H9 (cell line): Measurements from ENCODE around the gene CACNA1F. TPM values are rescaled to one million over a fixed set of nuclear protein-coding genes. Genes with fewer than 3 reads are reported as not detected.

Experiments
- DNase-seq: peaks from one replicate; pipeline ENCODE4 v3.0.0-alpha.2; 2017
- H2AFZ ChIP-seq: one replicate; pipeline ENCODE4 v1.6.1; 2013; ENCODE audit warnings: mild to moderate bottlenecking, low read length, control low read depth, moderate library complexity
- H2AK5ac ChIP-seq: 2 replicates; pipeline ENCODE4 v1.6.1; 2013; ENCODE audit warnings: low read length, control low read depth, mixed read lengths; ENCODE audit not compliant: insufficient read length
- H2BK120ac ChIP-seq: one replicate; pipeline ENCODE4 v1.6.1; 2013; ENCODE audit warnings: low read depth, mild to moderate bottlenecking, low read length, control low read depth, inconsistent platforms; ENCODE audit not compliant: poor library complexity, severe bottlenecking
- H2BK12ac ChIP-seq: 2 replicates; pipeline ENCODE4 v1.6.1; 2013; ENCODE audit warnings: low read length, control low read depth, mixed read lengths, low read depth; ENCODE audit not compliant: insufficient read length
- H2BK15ac ChIP-seq: 2 replicates; pipeline ENCODE4 v1.6.1; 2013; ENCODE audit warnings: low read depth, low read length, control low read depth
- H2BK20ac ChIP-seq: one replicate; pipeline ENCODE4 v1.6.1; 2013; ENCODE audit warnings: low read depth, mild to moderate bottlenecking, low read length, control low read depth, inconsistent platforms; ENCODE audit not compliant: poor library complexity, severe bottlenecking
- H2BK5ac ChIP-seq: 2 replicates; pipeline ENCODE4 v1.6.1; 2013; ENCODE audit warnings: low read length, control low read depth, mixed read lengths; ENCODE audit not compliant: insufficient read length
- H3K14ac ChIP-seq: 2 replicates; pipeline ENCODE4 v1.6.1; 2013; ENCODE audit warnings: low read length, control low read depth; ENCODE audit not compliant: insufficient read depth
- H3K18ac ChIP-seq: 2 replicates; pipeline ENCODE4 v1.6.1; 2013; ENCODE audit warnings: low read depth, mild to moderate bottlenecking, mixed read lengths, low read length, control low read depth; ENCODE audit not compliant: insufficient read length
- H3K23ac ChIP-seq: 2 replicates; pipeline ENCODE4 v1.6.1; 2013; ENCODE audit warnings: low read length, control low read depth, mixed read lengths, low read depth; ENCODE audit not compliant: insufficient read length
- H3K23me2 ChIP-seq: 2 replicates; pipeline ENCODE4 v1.6.1; 2013; ENCODE audit warnings: low read depth, mild to moderate bottlenecking, mixed read lengths, low read length, control low read depth; ENCODE audit not compliant: insufficient read length, poor library complexity, severe bottlenecking
- H3K27ac ChIP-seq: 2 replicates; pipeline ENCODE4 v1.5.1; 2013; ENCODE audit warnings: low read length, control low read depth, mixed read lengths, low read depth; ENCODE audit not compliant: insufficient read length
- H3K27me3 ChIP-seq: 2 replicates; pipeline ENCODE4 v1.6.1; 2013; ENCODE audit warnings: low read length, control low read depth, inconsistent platforms; ENCODE audit not compliant: insufficient read depth
- H3K4ac ChIP-seq: 2 replicates; pipeline ENCODE4 v1.6.1; 2013; ENCODE audit warnings: low read depth, mild to moderate bottlenecking, control low read depth, inconsistent platforms, low read length, moderate library complexity
- H3K4me1 ChIP-seq: 2 replicates; pipeline ENCODE4 v1.6.1; 2013; ENCODE audit warnings: low read length, control low read depth, inconsistent platforms; ENCODE audit not compliant: insufficient read depth
- H3K4me2 ChIP-seq: 2 replicates; pipeline ENCODE4 v1.6.1; 2013; ENCODE audit warnings: low read length, control low read depth, mixed read lengths; ENCODE audit not compliant: insufficient read length, insufficient read depth
- H3K56ac ChIP-seq: 2 replicates; pipeline ENCODE4 v1.6.1; 2013; ENCODE audit warnings: low read depth, mild to moderate bottlenecking, mixed read lengths, low read length, control low read depth; ENCODE audit not compliant: insufficient read length
- H3K79me1 ChIP-seq: 2 replicates; pipeline ENCODE4 v1.6.1; 2013; ENCODE audit warnings: low read depth, mild to moderate bottlenecking, moderate library complexity, low read length, control low read depth, inconsistent platforms; ENCODE audit not compliant: insufficient read depth, poor library complexity, severe bottlenecking
- H3K79me2 ChIP-seq: 2 replicates; pipeline ENCODE4 v1.6.1; 2013; ENCODE audit warnings: low read length, control low read depth, inconsistent platforms; ENCODE audit not compliant: insufficient read depth
- H3K9ac ChIP-seq: 2 replicates; pipeline ENCODE4 v1.6.1; 2013; ENCODE audit warnings: low read length, control low read depth, mixed read lengths; ENCODE audit not compliant: insufficient read length; ENCODE audit errors: extremely low read depth
- H3K9me3 ChIP-seq: one replicate; pipeline ENCODE4 v1.6.1; 2013; ENCODE audit warnings: low read depth, low read length, inconsistent platforms; ENCODE audit not compliant: control insufficient read depth
- H3T11ph ChIP-seq: one replicate; pipeline ENCODE4 v1.6.1; 2013; ENCODE audit warnings: mild to moderate bottlenecking, low read length, control low read depth, inconsistent platforms
- H4K20me1 ChIP-seq: one replicate; pipeline ENCODE4 v1.6.1; 2013; ENCODE audit not compliant: control insufficient read depth, insufficient read length, insufficient read depth
- H4K5ac ChIP-seq: 2 replicates; pipeline ENCODE4 v1.6.1; 2013; ENCODE audit warnings: low read depth, mild to moderate bottlenecking, mixed read lengths, low read length, control low read depth; ENCODE audit not compliant: insufficient read length
- H4K8ac ChIP-seq: replicated peaks from 2 replicates; pipeline ENCODE4 v1.6.1; 2013; ENCODE audit warnings: low read length, control low read depth, mixed read lengths, low read depth; ENCODE audit not compliant: insufficient read length
- H4K91ac ChIP-seq: 2 replicates; pipeline ENCODE4 v1.6.1; 2013; ENCODE audit warnings: low read depth, mild to moderate bottlenecking, moderate library complexity, mixed read lengths, low read length, control low read depth; ENCODE audit not compliant: insufficient read length
- H3K27ac Mint-ChIP-seq, 3 experiments: 2 replicates in 2 of 3; 3 replicates in 1 of 3; pipeline ENCODE4 v1.8.0; 2020 to 2021; ENCODE audit warnings: mixed read lengths in 3 of 3, mild to moderate bottlenecking in 1 of 3, moderate library complexity in 1 of 3
- H3K27me3 Mint-ChIP-seq: 2 replicates; pipeline ENCODE4 v1.8.0; 2021; ENCODE audit warnings: low read depth, mild to moderate bottlenecking, moderate library complexity, mixed read lengths
- H3K36me3 Mint-ChIP-seq, 3 experiments: 2 replicates in 2 of 3; 3 replicates in 1 of 3; pipeline ENCODE4 v1.8.0; 2020 to 2021; ENCODE audit warnings: low read depth in 3 of 3, mixed read lengths in 3 of 3; ENCODE audit not compliant: insufficient read depth in 1 of 3
- H3K4me1 Mint-ChIP-seq, 2 experiments: 2 replicates each; pipeline ENCODE4 v1.8.0; 2020; ENCODE audit warnings: mixed read lengths in 2 of 2
- H3K4me3 Mint-ChIP-seq, 2 experiments: 2 replicates in 1 of 2; 3 replicates in 1 of 2; pipeline ENCODE4 v1.8.0; 2020 to 2021; ENCODE audit warnings: mild to moderate bottlenecking in 2 of 2, mixed read lengths in 2 of 2, moderate library complexity in 1 of 2
- H3K9me3 Mint-ChIP-seq, 2 experiments: 2 replicates in 1 of 2; 3 replicates in 1 of 2; pipeline ENCODE4 v1.8.0; 2020; ENCODE audit warnings: mild to moderate bottlenecking in 2 of 2, mixed read lengths in 2 of 2, moderate library complexity in 1 of 2
- WGBS: extraction: QIAGEN DNeasy Blood & Tissue Kit; methylation state at CpG from one replicate; pipeline ENCODE4 v1.1.7; 2013; ENCODE audit warnings: missing lambda C conversion rate, low lambda C conversion rate, mixed read lengths; ENCODE audit not compliant: insufficient read length; ENCODE audit errors: extremely low coverage; 5-methylcytosine and 5-hydroxymethylcytosine counted together
- total RNA-seq: library from RNA; stranded (reverse); gene quantifications from 2 replicates; pipeline ENCODE4 v1.2.1, GENCODE V29; 2021
- TF ChIP-seq, protein P1 (sequence below): fragments of 200-600 bp; sonication (generic); conservative IDR thresholded peaks from 3 replicates; pipeline ENCODE4 v1.8.0; 2021; ENCODE audit warnings: antibody characterized with exemption, mild to moderate bottlenecking

CACNA1F gene
- total RNA-seq, 1 experiment from 2014 or later, result 1.4 TPM

DNA sequence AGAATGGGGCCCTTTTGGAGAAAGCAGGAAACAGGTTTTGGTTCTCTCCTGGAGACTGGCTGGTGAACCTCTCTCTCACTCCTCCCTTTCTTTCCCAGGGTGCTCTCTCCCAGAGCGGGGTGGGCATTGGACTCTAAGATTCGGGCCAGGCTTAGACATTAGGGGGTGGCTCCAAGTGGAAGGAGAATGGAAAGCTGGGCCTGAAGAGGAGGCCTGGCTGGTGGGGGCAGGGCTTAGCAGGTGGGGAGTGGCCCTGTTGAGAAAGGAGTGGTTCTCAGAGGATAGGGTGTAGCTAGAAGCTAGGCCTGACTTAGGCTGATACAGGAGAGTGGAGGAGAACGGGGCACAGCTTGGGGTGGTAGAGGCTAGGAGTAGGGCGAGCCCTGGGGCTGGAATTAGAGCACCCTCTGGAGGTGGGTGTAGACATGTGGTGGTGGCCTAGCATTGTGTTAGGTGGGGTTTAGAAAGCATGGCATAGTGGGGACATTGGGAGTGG lies 55.8 kb downstream of the CACNA1F start:
- Histone ChIP-seq H2BK12ac (no peak overlapping the region), H3K14ac (no peak overlapping the region), H2AFZ (no peak overlapping the region), H3K79me2 (no peaks in the 10 kb centered on the region), H3K4ac (no peak overlapping the region), H3T11ph (no peak overlapping the region), H3K4me1 (no peaks in the 10 kb centered on the region), H2BK120ac (no peak overlapping the region), H3K4me2 (no peak overlapping the region), H2BK15ac (no peak overlapping the region), H3K23ac (no peak overlapping the region), H3K27ac (no peak overlapping the region), H3K27me3 (no peaks in the 10 kb centered on the region), H2AK5ac (no peak overlapping the region), H4K5ac (no peak overlapping the region), H3K9me3 (peaks cover 25% of the 10 kb centered on the region), H4K91ac (no peak overlapping the region), H3K56ac (no peak overlapping the region), H4K8ac (no peak overlapping the region), H2BK5ac (no peak overlapping the region), H3K9ac (no peak overlapping the region), H3K18ac (no peak overlapping the region), H3K79me1 (no peaks in the 10 kb centered on the region), H3K23me2 (peaks cover 3% of the 10 kb centered on the region), H4K20me1 (no peaks in the 10 kb centered on the region), H2BK20ac (no peak overlapping the region)
- H3K9me3 Mint-ChIP-seq, result peaks cover 71 to 72% of the 10 kb centered on the region in 2 experiments
- H3K4me3 Mint-ChIP-seq, result no peak overlapping the region
- peaks cover 0 to 12% of the 10 kb centered on the region in 2 experiments; a peak in 2 of 4 replicates for H3K4me1 Mint-ChIP-seq
- DNase-seq, result no peak
- H3K27me3 Mint-ChIP-seq, result peaks cover 8% of the 10 kb centered on the region
- TF ChIP-seq, protein P1, sequence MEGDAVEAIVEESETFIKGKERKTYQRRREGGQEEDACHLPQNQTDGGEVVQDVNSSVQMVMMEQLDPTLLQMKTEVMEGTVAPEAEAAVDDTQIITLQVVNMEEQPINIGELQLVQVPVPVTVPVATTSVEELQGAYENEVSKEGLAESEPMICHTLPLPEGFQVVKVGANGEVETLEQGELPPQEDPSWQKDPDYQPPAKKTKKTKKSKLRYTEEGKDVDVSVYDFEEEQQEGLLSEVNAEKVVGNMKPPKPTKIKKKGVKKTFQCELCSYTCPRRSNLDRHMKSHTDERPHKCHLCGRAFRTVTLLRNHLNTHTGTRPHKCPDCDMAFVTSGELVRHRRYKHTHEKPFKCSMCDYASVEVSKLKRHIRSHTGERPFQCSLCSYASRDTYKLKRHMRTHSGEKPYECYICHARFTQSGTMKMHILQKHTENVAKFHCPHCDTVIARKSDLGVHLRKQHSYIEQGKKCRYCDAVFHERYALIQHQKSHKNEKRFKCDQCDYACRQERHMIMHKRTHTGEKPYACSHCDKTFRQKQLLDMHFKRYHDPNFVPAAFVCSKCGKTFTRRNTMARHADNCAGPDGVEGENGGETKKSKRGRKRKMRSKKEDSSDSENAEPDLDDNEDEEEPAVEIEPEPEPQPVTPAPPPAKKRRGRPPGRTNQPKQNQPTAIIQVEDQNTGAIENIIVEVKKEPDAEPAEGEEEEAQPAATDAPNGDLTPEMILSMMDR, result 0 out of 3 replicates have a peak, but pooled peaks have one; percentile 14
- H3K27ac Mint-ChIP-seq, result no peak overlapping the region
- peaks cover 32 to 60% (median 53%) of the 10 kb centered on the region in 3 experiments for H3K36me3 Mint-ChIP-seq
- no CpG with 5 or more reads among the region's 4 CpGs for WGBS
